ENCODE data around the gene PHKA1.

PHKA1 gene

GRCh38 chrX:72693477-72693876 lies 20.6 kb downstream of the PHKA1 start:
- Histone ChIP-seq H3K9me2 (replicated peaks; ENCODE audit: insufficient read depth, low read length) (no peaks in the 10 kb centered on the region), H3K27me3 (replicated peaks; ENCODE audit: insufficient read depth, low read length) (no peaks in the 10 kb centered on the region)
- no peak for TF ChIP-seq EZH2phosphoT487 (IDR thresholded peaks at IDR 0.05; ENCODE audit: low read length)
- TF ChIP-seq, protein P1, sequence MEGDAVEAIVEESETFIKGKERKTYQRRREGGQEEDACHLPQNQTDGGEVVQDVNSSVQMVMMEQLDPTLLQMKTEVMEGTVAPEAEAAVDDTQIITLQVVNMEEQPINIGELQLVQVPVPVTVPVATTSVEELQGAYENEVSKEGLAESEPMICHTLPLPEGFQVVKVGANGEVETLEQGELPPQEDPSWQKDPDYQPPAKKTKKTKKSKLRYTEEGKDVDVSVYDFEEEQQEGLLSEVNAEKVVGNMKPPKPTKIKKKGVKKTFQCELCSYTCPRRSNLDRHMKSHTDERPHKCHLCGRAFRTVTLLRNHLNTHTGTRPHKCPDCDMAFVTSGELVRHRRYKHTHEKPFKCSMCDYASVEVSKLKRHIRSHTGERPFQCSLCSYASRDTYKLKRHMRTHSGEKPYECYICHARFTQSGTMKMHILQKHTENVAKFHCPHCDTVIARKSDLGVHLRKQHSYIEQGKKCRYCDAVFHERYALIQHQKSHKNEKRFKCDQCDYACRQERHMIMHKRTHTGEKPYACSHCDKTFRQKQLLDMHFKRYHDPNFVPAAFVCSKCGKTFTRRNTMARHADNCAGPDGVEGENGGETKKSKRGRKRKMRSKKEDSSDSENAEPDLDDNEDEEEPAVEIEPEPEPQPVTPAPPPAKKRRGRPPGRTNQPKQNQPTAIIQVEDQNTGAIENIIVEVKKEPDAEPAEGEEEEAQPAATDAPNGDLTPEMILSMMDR (IDR thresholded peaks at IDR 0.05; ENCODE audit: low read length), result no peak
- no peak for TF ChIP-seq EZH2 (optimal IDR thresholded peaks at IDR 0.05; ENCODE audit: low read depth, low read length)

DNA sequence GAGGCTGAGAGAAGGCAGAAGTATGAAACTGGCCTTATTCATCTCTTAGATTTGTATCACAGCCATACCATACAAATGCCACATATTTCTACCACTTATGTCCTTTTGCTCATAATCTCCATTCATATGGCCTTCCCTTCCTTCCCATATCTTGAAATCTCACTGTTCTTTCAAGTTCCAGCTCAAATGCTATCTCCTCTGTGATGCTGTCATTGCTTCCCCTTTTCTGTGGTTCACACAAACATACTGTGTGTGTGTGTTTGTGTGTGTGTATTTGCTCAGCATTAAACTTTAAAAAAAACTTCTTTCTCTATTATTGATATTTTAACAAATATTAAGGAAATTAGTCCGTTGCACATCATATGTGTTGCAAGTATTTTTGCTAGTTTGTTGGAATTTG lies 26.7 kb downstream of the PHKA1 start:
- no peak for DNase-seq
- Histone ChIP-seq H3K9ac (ENCODE audit: low read length) (no peak overlapping the region), H4K20me1 (ENCODE audit: insufficient read depth, low read length) (no peaks in the 10 kb centered on the region), H3K79me2 (ENCODE audit: low read length) (no peaks in the 10 kb centered on the region), H3F3A (ENCODE audit: insufficient read depth, low read length) (no peaks in the 10 kb centered on the region), H3K4me2 (ENCODE audit: low read depth, low read length) (no peak overlapping the region), H3K9me3 (replicated peaks; ENCODE audit: insufficient read depth, low read length) (no peaks in the 10 kb centered on the region), H2AFZ (ENCODE audit: low read length) (no peak overlapping the region), H3K9me2 (replicated peaks; ENCODE audit: insufficient read depth, low read length) (no peaks in the 10 kb centered on the region), H3K4me3 (ENCODE audit: low read length) (no peak overlapping the region), H3K36me3 (replicated peaks; ENCODE audit: insufficient read depth, low read length) (peaks cover 4% of the 10 kb centered on the region; the same call in 1 of the 2 replicates), H3K27ac (ENCODE audit: low read length) (no peak overlapping the region), H3K27me3 (replicated peaks; ENCODE audit: insufficient read depth, low read length) (no peaks in the 10 kb centered on the region), H3K4me1 (ENCODE audit: low read length) (no peaks in the 10 kb centered on the region)
- TF ChIP-seq EZH2 (optimal IDR thresholded peaks at IDR 0.05; ENCODE audit: low read depth, low read length) (no peak), EZH2phosphoT487 (IDR thresholded peaks at IDR 0.05; ENCODE audit: low read length) (no peak)
- TF ChIP-seq, protein P1 (IDR thresholded peaks at IDR 0.05; ENCODE audit: low read length), result no peak

More at GRCh38 chrX:72693477-72693876, 20.6 kb downstream of the PHKA1 start:
- Histone ChIP-seq H3K9ac (ENCODE audit: low read length) (no peak overlapping the region), H3K27ac (ENCODE audit: low read length) (no peak overlapping the region), H3F3A (ENCODE audit: insufficient read depth, low read length) (no peaks in the 10 kb centered on the region), H3K9me3 (replicated peaks; ENCODE audit: insufficient read depth, low read length) (no peaks in the 10 kb centered on the region), H2AFZ (ENCODE audit: low read length) (no peak overlapping the region), H3K79me2 (ENCODE audit: low read length) (no peaks in the 10 kb centered on the region; the same call in 1 of the 2 replicates), H3K4me1 (ENCODE audit: low read length) (no peaks in the 10 kb centered on the region), H3K36me3 (replicated peaks; ENCODE audit: insufficient read depth, low read length) (no peaks in the 10 kb centered on the region; the same call in 1 of the 2 replicates), H3K4me3 (ENCODE audit: low read length) (no peak overlapping the region), H4K20me1 (ENCODE audit: insufficient read depth, low read length) (no peaks in the 10 kb centered on the region), H3K4me2 (ENCODE audit: low read depth, low read length) (no peak overlapping the region)
- DNase-seq, result no peak

- Histone ChIP-seq H3K9ac (ENCODE audit: low read length) (no peak overlapping the region), H4K20me1 (ENCODE audit: insufficient read depth, low read length) (no peaks in the 10 kb centered on the region), H2AFZ (ENCODE audit: low read length) (no peak overlapping the region), H3K4me2 (ENCODE audit: low read depth, low read length) (no peak overlapping the region), H3K9me3 (replicated peaks; ENCODE audit: insufficient read depth, low read length) (no peaks in the 10 kb centered on the region), H3K36me3 (replicated peaks; ENCODE audit: insufficient read depth, low read length) (peaks cover 4% of the 10 kb centered on the region; the same call in 1 of the 2 replicates), H3K27me3 (replicated peaks; ENCODE audit: insufficient read depth, low read length) (no peaks in the 10 kb centered on the region), H3K79me2 (ENCODE audit: low read length) (no peaks in the 10 kb centered on the region), H3K4me3 (ENCODE audit: low read length) (no peak overlapping the region), H3K27ac (ENCODE audit: low read length) (no peak overlapping the region), H3K9me2 (replicated peaks; ENCODE audit: insufficient read depth, low read length) (no peaks in the 10 kb centered on the region), H3K4me1 (ENCODE audit: low read length) (no peaks in the 10 kb centered on the region), H3F3A (ENCODE audit: insufficient read depth, low read length) (no peaks in the 10 kb centered on the region)
- TF ChIP-seq, protein P1 (IDR thresholded peaks at IDR 0.05; ENCODE audit: low read length), result no peak
- TF ChIP-seq EZH2phosphoT487 (IDR thresholded peaks at IDR 0.05; ENCODE audit: low read length), result no peak
- DNase-seq, result no peak
Measured at GRCh38 chrX:72685810-72686456, 28.2 kb downstream of the PHKA1 start.
